KMS-11 (cell line): ENCODE measurements around the gene MCOLN2.
"Not testable (repeated sequence)": the region's sequence is repeated elsewhere in the genome, so short reads cannot be mapped to it uniquely, and the experiment has no call there.

Experiments
- H2AFZ ChIP-seq: fragments of 200-600 bp; sonication (generic); 2 replicates; pipeline ENCODE4 v1.6.1; 2016; ENCODE audit warnings: antibody characterized with exemption, mixed run types, low read depth
- H3K27ac ChIP-seq: fragments of 200-600 bp; sonication (generic); 2 replicates; pipeline ENCODE4 v1.6.1; 2016; ENCODE audit warnings: mild to moderate bottlenecking, mixed run types
- H3K27me3 ChIP-seq: fragments of 200-600 bp; sonication (generic); 2 replicates; pipeline ENCODE4 v1.6.1; 2017; ENCODE audit warnings: mild to moderate bottlenecking, low read depth, mixed run types, moderate library complexity; ENCODE audit not compliant: insufficient read depth
- H3K36me3 ChIP-seq: fragments of 200-600 bp; sonication (generic); 2 replicates; pipeline ENCODE4 v1.6.1; 2017; ENCODE audit warnings: mild to moderate bottlenecking, mixed run types; ENCODE audit not compliant: insufficient read depth
- H3K4me1 ChIP-seq: fragments of 200-600 bp; sonication (generic); 2 replicates; pipeline ENCODE4 v1.6.1; 2016; ENCODE audit warnings: mild to moderate bottlenecking, low read depth, mixed run types; ENCODE audit not compliant: poor library complexity, severe bottlenecking
- H3K4me2 ChIP-seq: fragments of 200-600 bp; sonication (generic); 2 replicates; pipeline ENCODE4 v1.7.0; 2016; ENCODE audit warnings: mild to moderate bottlenecking, mixed run types
- H3K4me3 ChIP-seq: fragments of 200-600 bp; sonication (generic); IDR thresholded peaks from 2 replicates; pipeline ENCODE4 v1.6.1; 2017; ENCODE audit warnings: low read depth, low read length, mixed read lengths; ENCODE audit not compliant: insufficient read depth
- H3K79me2 ChIP-seq: fragments of 200-600 bp; sonication (generic); 2 replicates; pipeline ENCODE4 v1.6.1; 2016; ENCODE audit warnings: low read depth, mixed run types; ENCODE audit not compliant: insufficient read depth
- H3K9ac ChIP-seq: fragments of 200-600 bp; sonication (generic); 2 replicates; pipeline ENCODE4 v1.6.1; 2016; ENCODE audit warnings: mild to moderate bottlenecking, mixed run types
- H4K20me1 ChIP-seq: fragments of 200-600 bp; sonication (generic); 2 replicates; pipeline ENCODE4 v1.6.1; 2016; ENCODE audit warnings: mild to moderate bottlenecking, mixed run types; ENCODE audit not compliant: insufficient read depth
- CTCF ChIP-seq: fragments of 200-600 bp; sonication (generic); conservative IDR thresholded peaks from 2 replicates; pipeline ENCODE4 v1.6.1; 2017; ENCODE audit warnings: low read depth, mild to moderate bottlenecking, antibody characterized with exemption, low read length, moderate library complexity, mixed read lengths

Gene MCOLN2

GRCh38 chr1:85024736-85025135 is 27.8 kb upstream of the MCOLN2 start:
- no peaks in the 10 kb centered on the region for H4K20me1 ChIP-seq
- H3K9ac ChIP-seq: no peak overlapping the region
- no peaks in the 10 kb centered on the region for H3K27me3 ChIP-seq
- TF ChIP-seq CTCF: no peak
- H3K4me3 ChIP-seq: no peak overlapping the region
- H3K27ac ChIP-seq: no peak overlapping the region
- H3K4me1 ChIP-seq: no peaks in the 10 kb centered on the region
- no peak overlapping the region for H3K4me2 ChIP-seq
- H2AFZ ChIP-seq: no peak overlapping the region
- no peaks in the 10 kb centered on the region for H3K36me3 ChIP-seq
- H3K79me2 ChIP-seq: no peaks in the 10 kb centered on the region

- no peak overlapping the region for H2AFZ ChIP-seq
These were observed 25.8 kb upstream of the MCOLN2 start for GRCh38 chr1:85022700-85023099.

GRCh38 chr1:85019994-85020393 is 23.1 kb upstream of the MCOLN2 start:
- H4K20me1 ChIP-seq: no peaks in the 10 kb centered on the region
- H2AFZ ChIP-seq: no peak overlapping the region
- H3K36me3 ChIP-seq: no peaks in the 10 kb centered on the region
- no peaks in the 10 kb centered on the region for H3K27me3 ChIP-seq
- no peak overlapping the region for H3K9ac ChIP-seq
- no peak overlapping the region for H3K27ac ChIP-seq
- TF ChIP-seq CTCF: no peak
- H3K4me3 ChIP-seq: no peak overlapping the region
- H3K4me2 ChIP-seq: no peak overlapping the region
- no peaks in the 10 kb centered on the region for H3K4me1 ChIP-seq
- H3K79me2 ChIP-seq: no peaks in the 10 kb centered on the region

More at GRCh38 chr1:85022700-85023099, 25.8 kb upstream of the MCOLN2 start:
- no peaks in the 10 kb centered on the region for H3K4me1 ChIP-seq
- H3K4me3 ChIP-seq: no peak overlapping the region
- H3K27ac ChIP-seq: no peak overlapping the region
- no peaks in the 10 kb centered on the region for H3K27me3 ChIP-seq
- H4K20me1 ChIP-seq: no peaks in the 10 kb centered on the region
- H3K36me3 ChIP-seq: no peaks in the 10 kb centered on the region
- no peak for TF ChIP-seq CTCF
- no peak overlapping the region for H3K9ac ChIP-seq
- H3K4me2 ChIP-seq: no peak overlapping the region
- H3K79me2 ChIP-seq: no peaks in the 10 kb centered on the region

GRCh38 chr1:85015826-85016225 is 18.9 kb upstream of the MCOLN2 start:
- no peaks in the 10 kb centered on the region for H3K79me2 ChIP-seq
- no peak overlapping the region for H3K9ac ChIP-seq
- no peaks in the 10 kb centered on the region for H3K4me1 ChIP-seq
- TF ChIP-seq CTCF: no peak
- H2AFZ ChIP-seq: no peak overlapping the region
- H3K36me3 ChIP-seq: no peaks in the 10 kb centered on the region
- no peak overlapping the region for H3K4me3 ChIP-seq
- no peak overlapping the region for H3K4me2 ChIP-seq
- H4K20me1 ChIP-seq: no peaks in the 10 kb centered on the region
- H3K27ac ChIP-seq: no peak overlapping the region
- H3K27me3 ChIP-seq: no peaks in the 10 kb centered on the region

GRCh38 chr1:85005641-85006040 is 8.7 kb upstream of the MCOLN2 start:
- not testable (repeated sequence) for H3K9ac ChIP-seq, H3K36me3 ChIP-seq, H3K4me1 ChIP-seq, H3K27me3 ChIP-seq, H3K4me3 ChIP-seq, H3K27ac ChIP-seq, H2AFZ ChIP-seq, H3K4me2 ChIP-seq, H3K79me2 ChIP-seq, H4K20me1 ChIP-seq
